Measurements from ENCODE around the gene ETV1.

Gene ETV1

DNA sequence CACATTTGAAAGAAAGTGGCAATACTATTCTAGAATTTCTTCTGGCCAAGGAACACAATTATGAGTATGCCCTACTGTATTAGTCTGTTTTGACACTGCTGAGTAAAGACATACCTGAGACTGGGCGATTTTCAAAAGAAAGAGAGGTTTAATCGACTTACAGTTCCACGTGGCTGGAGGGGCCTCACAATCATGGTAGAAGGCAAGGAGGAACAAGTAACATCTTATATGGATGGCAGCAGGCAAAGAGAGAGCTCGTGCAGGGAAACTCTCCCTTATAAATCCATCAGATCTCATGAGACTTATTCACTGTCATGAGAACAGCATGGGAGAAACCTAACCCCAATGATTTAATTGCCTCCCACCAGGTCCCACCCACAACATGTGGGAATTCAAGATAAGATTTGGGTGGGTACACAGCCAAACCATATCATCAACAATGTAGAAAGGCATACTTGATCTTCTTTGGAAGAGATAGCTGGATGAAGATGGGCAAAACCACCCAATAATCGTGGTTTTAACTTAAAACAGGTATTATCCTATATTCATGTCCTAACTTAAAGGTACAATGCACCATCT is 113.9 kb downstream of the ETV1 start:
- no peak for DNase-seq

DNA sequence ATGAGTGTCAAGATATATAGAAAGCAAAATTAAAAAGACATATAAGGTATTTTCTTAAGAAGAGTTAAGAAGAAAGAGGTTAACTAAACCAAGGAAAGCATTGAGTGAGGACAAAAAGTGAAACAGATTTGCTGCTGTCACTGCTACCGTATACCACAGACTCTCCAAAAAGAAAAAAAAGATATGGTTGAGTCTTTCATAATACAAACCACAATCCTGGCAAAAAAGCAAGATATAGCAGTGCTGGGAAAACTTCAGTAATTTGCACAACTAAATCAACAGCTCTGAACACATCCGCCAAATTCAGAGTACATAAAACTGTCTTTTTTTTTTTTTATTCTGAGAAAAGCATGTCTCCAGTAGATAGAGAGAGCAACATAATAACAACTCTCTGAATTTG is 114.7 kb downstream of the ETV1 start:
- DNase-seq: no peak

DNA sequence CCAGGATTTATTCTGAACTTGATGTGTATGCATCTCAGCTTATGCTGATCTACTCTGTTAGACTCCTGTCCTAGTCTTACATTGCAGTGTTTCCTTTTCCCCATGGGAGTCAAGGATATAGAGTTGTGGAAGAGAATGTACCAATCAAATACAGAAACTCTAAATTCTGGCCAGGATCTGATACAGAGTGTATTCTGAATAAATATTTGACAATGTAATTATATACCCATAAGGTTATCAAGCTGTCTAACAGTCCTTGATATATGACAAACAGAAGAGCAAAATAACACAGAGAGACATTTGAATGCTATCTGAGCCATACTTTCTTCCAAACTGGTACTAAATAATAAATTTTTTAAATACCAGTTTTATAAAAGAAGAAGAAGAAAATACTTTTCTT is 116.8 kb downstream of the ETV1 start:
- DNase-seq: no peak

DNA sequence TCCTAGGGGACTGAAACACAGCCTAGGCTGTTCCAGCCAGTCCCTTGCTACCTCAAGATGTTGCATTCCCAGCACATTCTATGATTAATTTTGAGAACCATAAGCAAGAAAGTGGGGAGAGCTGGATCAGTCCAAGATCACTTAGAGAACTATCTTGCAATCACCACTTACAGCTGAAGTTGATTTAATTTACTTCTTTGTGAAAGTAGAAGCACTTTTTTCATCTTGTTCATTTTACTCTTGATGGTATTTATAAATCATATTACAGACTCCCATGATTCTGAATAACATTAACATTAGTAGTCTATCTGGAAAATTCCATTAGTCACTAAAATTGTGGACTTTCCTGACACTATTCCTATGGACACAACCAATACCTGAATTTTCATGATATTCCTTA is 118.5 kb downstream of the ETV1 start:
- no peak for DNase-seq

DNA sequence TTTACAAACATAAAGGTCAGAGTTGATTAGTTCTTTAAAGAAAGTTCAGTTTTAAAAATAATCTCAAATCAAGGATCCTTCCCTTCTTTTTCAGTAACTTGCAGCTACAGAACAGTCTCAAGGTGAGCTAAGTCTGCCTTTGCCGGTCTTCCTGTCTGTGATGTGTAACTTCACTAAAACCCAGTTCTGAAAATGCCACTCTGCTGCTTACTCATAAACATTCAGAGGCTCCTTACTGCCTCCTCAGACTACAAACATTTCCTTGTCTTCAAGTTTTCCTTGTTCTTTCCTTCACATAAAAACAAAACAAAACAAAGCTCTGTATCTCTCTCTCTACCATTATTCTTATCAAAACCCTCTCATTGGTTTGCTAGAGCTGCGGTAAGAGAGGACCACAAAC is 128.7 kb downstream of the ETV1 start:
- no peak for DNase-seq

DNA sequence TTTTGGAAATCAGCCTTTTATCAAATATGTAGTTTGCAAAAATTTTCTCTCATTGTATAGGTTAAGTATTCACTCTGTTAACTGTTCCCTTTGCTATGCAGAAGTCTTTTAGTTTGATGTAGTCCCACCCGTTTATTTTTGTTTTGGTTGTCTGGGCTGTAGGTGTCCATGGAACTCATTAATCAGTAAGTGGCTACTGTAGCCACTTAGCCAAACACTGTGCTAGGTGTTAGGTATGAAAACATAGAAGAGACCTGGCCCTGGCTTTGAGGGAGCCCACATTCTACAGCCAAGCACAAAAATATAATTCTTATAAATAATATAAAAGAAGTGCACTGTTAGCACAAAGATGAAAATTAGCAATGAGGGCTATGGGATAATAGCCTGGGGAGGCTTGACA is 133.5 kb downstream of the ETV1 start:
- no peak for DNase-seq

DNA sequence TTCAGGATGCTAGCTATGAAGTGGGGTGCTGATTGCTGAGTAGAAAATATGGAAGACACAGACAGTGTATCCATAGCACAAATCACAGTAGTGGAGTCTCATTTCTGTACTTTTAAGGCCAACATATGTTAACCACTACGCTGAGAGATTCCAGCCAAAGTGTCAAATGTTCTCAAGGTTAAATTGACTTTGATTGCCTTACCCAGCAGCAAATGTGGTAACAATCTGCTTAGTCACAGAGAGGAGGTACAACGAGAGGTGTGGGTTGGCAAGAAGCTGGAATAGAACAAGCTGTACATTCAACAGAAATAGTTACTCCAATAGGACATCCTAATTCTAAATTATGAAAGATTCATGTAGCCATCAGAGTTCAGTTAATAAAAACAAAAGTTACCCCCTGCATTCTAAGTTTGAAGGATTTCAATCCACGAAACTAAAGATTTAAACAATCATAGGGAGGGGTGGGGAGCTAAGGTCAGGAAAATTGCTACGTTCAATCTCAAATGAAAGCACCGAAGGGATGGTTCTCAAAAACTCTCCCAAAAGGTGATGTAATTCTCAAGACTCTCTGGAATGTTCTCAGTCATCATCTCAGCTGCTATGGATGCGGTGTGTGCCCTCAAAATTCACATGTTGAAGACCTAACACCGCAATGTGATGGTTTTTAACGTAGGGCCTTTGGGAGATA is 137.0 kb downstream of the ETV1 start:
- DNase-seq: no peak

DNA sequence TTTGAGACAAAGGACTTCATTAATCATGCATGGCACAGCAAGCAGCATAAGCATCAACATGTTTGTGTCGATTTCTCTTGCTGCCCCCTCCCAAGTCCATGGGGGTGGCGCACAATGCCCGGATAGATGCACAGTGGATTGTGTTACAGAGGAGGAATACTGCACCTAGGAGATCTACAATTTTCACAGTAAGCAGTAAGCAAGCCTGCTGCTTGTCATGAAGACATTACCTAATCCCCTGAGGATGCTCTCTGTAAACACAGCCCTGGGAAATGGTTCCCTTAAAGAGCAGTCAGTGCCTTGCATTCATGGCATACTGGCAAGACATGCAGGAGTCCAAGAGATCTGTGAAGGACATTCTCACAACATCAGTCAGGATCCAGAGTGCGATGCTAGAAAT is 137.7 kb downstream of the ETV1 start:
- no peak for DNase-seq

DNA sequence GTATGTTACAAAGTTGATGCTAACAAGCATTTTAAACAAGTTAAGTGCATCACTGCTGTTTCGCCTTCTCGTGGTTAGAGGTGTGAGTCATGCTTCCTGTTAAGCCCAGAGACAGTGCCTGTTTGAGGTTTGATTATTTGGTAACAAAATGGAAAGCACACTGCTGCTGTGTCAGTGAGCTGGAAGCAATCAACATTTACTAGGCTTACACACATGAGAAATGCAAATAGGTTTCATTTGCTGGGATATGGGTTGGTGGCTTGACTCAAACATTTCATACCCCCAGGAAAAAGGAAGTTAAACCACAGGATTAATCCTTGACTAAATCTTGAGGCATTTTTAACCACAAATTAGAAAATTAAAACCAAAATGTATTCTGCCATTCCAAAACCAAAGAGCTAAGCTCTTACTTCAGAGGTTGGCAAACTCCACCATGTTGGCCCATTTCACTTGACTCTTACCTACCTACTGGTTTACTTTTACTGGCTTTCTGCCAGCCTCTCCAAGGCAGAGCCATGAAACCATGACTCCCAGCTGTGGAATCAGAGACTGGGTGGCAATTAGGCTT is 139.2 kb downstream of the ETV1 start:
- no peak for DNase-seq

DNA sequence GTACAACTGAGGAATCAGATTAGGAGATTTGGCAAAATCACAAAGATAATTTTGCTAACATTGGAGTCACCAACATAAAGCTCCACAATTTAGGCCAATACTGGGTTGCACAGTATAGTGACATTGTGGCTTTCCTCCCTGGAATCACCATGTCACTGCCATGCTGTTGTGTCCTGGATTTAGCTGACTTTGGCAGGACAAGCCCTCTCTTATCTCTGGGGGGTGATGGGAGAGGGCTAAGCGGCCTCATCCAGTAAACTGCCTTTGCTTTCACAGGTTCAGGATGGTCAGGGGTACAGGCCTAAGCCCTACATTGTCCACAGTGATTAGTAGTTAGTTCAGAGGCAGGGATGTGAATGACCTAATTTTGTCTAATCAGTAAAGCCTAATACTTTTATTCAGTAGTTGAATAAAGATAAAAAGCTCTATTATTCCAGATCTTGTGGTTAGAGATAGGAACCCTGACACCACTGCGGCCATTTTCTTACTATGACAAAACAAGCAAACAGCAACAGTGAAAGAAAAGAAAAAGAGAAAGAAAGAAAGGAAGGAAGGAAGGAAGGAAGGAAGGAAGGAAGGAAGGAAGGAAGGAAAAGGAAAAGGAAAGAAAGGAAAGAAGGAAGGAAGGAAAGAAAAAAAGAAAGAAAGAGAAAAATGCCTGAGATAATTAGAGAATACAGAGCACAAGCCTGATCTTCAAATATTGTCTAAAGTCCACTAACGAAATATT is 140.1 kb downstream of the ETV1 start:
- DNase-seq: no peak

DNA sequence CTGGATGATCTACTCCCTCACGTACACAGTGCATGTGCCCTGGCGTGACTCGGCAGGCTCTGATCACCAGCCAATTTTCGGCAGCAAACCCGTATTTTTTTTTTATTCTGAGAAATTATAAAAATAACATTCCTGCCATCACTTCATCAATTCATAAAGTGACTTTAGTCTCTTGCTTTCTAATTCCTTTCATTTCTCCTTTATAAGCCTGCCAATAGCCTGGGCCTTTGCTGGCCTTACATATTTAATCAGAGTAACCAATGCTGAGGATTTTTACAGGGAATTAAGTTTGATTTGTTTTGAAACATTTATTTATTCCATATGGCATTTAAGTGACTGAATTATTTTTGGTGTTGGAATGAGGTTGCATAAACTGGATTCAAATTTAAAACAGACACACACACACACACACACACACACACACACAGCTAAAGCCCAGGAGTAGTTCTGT is 140.8 kb downstream of the ETV1 start:
- DNase-seq: no peak

DNA sequence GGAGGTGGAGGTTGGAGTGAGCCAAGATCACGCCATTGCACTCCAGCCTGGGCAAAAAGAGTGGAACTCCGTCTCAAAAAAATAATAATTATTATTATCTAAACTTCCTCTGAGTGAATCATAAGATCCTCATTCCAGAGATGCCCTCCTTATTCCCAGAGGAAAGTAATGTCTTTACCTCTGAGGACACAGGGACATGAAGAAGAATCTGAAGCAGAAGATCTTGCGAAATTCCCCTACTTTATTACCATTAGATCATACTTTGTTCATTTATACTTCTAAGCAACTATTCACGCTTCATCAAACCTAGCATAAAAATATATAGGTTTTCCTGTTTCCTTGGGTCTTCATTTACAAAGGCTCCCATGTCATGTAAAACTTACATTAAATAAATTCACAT is 143.1 kb downstream of the ETV1 start:
- no peak for DNase-seq

DNA sequence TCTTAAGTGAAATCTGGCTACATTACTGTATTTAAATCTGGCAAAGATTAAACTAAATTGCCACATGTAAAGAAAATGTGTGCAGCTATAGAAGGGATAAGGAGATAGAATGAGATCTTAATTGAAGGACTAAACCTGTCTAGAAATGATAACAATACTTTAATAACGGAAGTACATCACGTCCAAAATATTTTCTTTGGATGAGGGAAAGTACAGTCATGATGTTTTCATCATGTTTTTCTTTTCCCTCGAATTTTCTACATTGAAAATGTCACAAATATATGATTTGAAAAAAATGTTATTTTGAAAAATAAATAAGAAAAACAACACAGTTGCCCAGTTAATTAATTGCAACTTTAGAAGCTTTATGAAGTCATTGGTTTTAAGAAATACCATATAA is 143.9 kb downstream of the ETV1 start:
- DNase-seq: no peak

DNA sequence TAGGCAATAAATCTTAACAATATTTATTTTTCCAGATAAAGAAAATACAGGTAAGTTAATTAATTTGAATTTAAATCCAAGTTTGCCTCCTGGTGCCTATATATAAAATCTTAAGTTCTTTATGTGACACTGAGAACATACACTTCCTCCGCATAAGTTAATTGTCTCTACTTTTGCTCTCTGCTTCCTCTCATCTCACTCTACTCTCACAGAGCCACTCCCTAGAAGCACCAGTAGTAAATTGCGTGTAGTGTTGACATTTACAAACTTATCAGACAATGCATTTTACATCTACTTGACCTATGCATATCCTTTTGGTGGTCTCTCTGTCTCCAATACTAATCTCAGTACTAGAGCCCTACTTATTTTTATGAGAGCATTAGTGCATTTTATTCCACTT is 144.5 kb downstream of the ETV1 start:
- DNase-seq: no peak

DNA sequence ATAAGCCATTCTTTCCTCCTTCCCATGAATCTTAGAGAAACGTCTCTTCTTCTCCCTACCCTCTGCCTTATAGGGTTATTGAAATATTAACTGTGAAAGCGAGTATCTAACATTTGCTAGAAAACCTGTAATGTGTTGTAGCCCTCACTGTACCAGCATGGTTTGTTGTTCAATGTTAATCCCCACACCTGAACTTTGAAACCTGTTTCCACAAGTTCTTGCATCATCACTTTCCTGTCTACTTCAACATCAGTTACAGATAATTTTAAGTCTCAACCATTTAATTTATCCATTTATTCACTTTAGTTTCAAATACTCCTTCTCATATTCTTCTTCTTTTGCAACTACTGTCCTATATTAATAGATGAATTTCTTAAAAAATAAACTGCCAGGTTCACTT is 148.2 kb downstream of the ETV1 start:
- no peak for DNase-seq
